MM.1S (cell line): ENCODE measurements around the gene OGFOD3.

Experiments used
- DNase-seq: peaks from one replicate; pipeline ENCODE4 v3.0.0-alpha.2; 2015
- H2AFZ ChIP-seq: fragments of 300-600 bp; sonication (generic); 2 replicates; pipeline ENCODE4 v1.6.0; 2016; ENCODE audit warnings: antibody characterized with exemption, low read length
- H3F3A ChIP-seq: fragments of 300-600 bp; sonication (generic); 2 replicates; pipeline ENCODE4 v1.6.1; 2016; ENCODE audit warnings: mild to moderate bottlenecking, antibody characterized with exemption, low read length, moderate library complexity, mixed read lengths; ENCODE audit not compliant: insufficient read depth
- H3K27ac ChIP-seq: fragments of 300-600 bp; sonication (generic); 2 replicates; pipeline ENCODE4 v1.5.1; 2016; ENCODE audit warnings: mild to moderate bottlenecking, low read length
- H3K27me3 ChIP-seq: fragments of 300-600 bp; sonication (generic); replicated peaks from 2 replicates; pipeline ENCODE4 v1.6.0; 2016; ENCODE audit warnings: low read length; ENCODE audit not compliant: insufficient read depth
- H3K36me3 ChIP-seq: fragments of 300-600 bp; sonication (generic); replicated peaks from 2 replicates; pipeline ENCODE4 v1.6.1; 2016; ENCODE audit warnings: mild to moderate bottlenecking, low read length, mixed read lengths; ENCODE audit not compliant: insufficient read depth
- H3K4me1 ChIP-seq: fragments of 300-600 bp; sonication (generic); 2 replicates; pipeline ENCODE4 v1.6.1; 2016; ENCODE audit warnings: low read length, mixed read lengths
- H3K4me2 ChIP-seq: fragments of 300-600 bp; sonication (generic); 2 replicates; pipeline ENCODE4 v1.6.0; 2016; ENCODE audit warnings: low read depth, low read length
- H3K4me3 ChIP-seq: fragments of 300-600 bp; sonication (generic); 2 replicates; pipeline ENCODE4 v1.5.1; 2016; ENCODE audit warnings: low read length, mixed read lengths
- H3K79me2 ChIP-seq: fragments of 300-600 bp; sonication (generic); 2 replicates; pipeline ENCODE4 v1.6.1; 2016; ENCODE audit warnings: mixed run types, low read length, mixed read lengths
- H3K9ac ChIP-seq: fragments of 300-600 bp; sonication (generic); 2 replicates; pipeline ENCODE4 v1.6.1; 2016; ENCODE audit warnings: low read length, mixed read lengths
- H3K9me2 ChIP-seq: fragments of 300-600 bp; sonication (generic); replicated peaks from 2 replicates; pipeline ENCODE4 v1.6.1; 2016; ENCODE audit warnings: mild to moderate bottlenecking, low read length, mixed read lengths; ENCODE audit not compliant: insufficient read depth
- H3K9me3 ChIP-seq: fragments of 300-600 bp; sonication (generic); replicated peaks from 2 replicates; pipeline ENCODE4 v1.6.1; 2016; ENCODE audit warnings: mild to moderate bottlenecking, low read length, mixed read lengths; ENCODE audit not compliant: insufficient read depth
- H4K20me1 ChIP-seq: fragments of 300-600 bp; sonication (generic); 2 replicates; pipeline ENCODE4 v1.6.1; 2016; ENCODE audit warnings: mild to moderate bottlenecking, low read length, moderate library complexity, mixed read lengths; ENCODE audit not compliant: insufficient read depth
- EZH2 ChIP-seq: fragments of 300-600 bp; sonication (generic); optimal IDR thresholded peaks from 2 replicates; pipeline ENCODE3; 2017; ENCODE audit warnings: low read depth, mild to moderate bottlenecking, antibody characterized with exemption, low read length, mixed read lengths
- EZH2phosphoT487 ChIP-seq: fragments of 300-600 bp; sonication (generic); IDR thresholded peaks from 2 replicates; pipeline ENCODE4 v1.6.1; 2018; ENCODE audit warnings: antibody characterized with exemption, low read length
- TF ChIP-seq, protein P1 (sequence below): fragments of 300-600 bp; sonication (generic); IDR thresholded peaks from 2 replicates; pipeline ENCODE4 v1.5.1; 2016; ENCODE audit warnings: antibody characterized with exemption, low read length, mixed read lengths

Gene OGFOD3

GRCh38 chr17:82388922-82389283, 29.5 kb downstream of the OGFOD3 start:
- no peak for DNase-seq
- H3K27me3 ChIP-seq = no peaks in the 10 kb centered on the region
- H3K4me1 ChIP-seq = no peaks in the 10 kb centered on the region
- no peaks in the 10 kb centered on the region for H3K9me3 ChIP-seq
- H3K27ac ChIP-seq = no peak overlapping the region
- no peak overlapping the region for H2AFZ ChIP-seq
- no peak overlapping the region for H3K9ac ChIP-seq
- no peaks in the 10 kb centered on the region for H3F3A ChIP-seq
- H3K36me3 ChIP-seq = no peaks in the 10 kb centered on the region
- no peak overlapping the region for H3K4me2 ChIP-seq
- H3K9me2 ChIP-seq = no peaks in the 10 kb centered on the region
- no peaks in the 10 kb centered on the region for H3K79me2 ChIP-seq
- TF ChIP-seq EZH2 (no peak), EZH2phosphoT487 (no peak)
- TF ChIP-seq, protein P1, sequence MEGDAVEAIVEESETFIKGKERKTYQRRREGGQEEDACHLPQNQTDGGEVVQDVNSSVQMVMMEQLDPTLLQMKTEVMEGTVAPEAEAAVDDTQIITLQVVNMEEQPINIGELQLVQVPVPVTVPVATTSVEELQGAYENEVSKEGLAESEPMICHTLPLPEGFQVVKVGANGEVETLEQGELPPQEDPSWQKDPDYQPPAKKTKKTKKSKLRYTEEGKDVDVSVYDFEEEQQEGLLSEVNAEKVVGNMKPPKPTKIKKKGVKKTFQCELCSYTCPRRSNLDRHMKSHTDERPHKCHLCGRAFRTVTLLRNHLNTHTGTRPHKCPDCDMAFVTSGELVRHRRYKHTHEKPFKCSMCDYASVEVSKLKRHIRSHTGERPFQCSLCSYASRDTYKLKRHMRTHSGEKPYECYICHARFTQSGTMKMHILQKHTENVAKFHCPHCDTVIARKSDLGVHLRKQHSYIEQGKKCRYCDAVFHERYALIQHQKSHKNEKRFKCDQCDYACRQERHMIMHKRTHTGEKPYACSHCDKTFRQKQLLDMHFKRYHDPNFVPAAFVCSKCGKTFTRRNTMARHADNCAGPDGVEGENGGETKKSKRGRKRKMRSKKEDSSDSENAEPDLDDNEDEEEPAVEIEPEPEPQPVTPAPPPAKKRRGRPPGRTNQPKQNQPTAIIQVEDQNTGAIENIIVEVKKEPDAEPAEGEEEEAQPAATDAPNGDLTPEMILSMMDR = no peak
- H4K20me1 ChIP-seq = no peaks in the 10 kb centered on the region
- H3K4me3 ChIP-seq = no peak overlapping the region

- H3K79me2 ChIP-seq = no peaks in the 10 kb centered on the region
- no peak overlapping the region for H3K4me2 ChIP-seq
- no peaks in the 10 kb centered on the region for H3K27me3 ChIP-seq
- TF ChIP-seq EZH2 (no peak), EZH2phosphoT487 (no peak)
- TF ChIP-seq, protein P1 = no peak
- no peaks in the 10 kb centered on the region for H3K9me2 ChIP-seq
- H4K20me1 ChIP-seq = no peaks in the 10 kb centered on the region
- DNase-seq = no peak
- H3K4me3 ChIP-seq = no peak overlapping the region
- no peak overlapping the region for H3K9ac ChIP-seq
- H2AFZ ChIP-seq = no peak overlapping the region
- no peaks in the 10 kb centered on the region for H3K4me1 ChIP-seq
- no peaks in the 10 kb centered on the region for H3K9me3 ChIP-seq
- no peaks in the 10 kb centered on the region for H3F3A ChIP-seq
- no peak overlapping the region for H3K27ac ChIP-seq
- H3K36me3 ChIP-seq = no peaks in the 10 kb centered on the region
Observed at GRCh38 chr17:82388223-82388921, 30.0 kb downstream of the OGFOD3 start.

DNA sequence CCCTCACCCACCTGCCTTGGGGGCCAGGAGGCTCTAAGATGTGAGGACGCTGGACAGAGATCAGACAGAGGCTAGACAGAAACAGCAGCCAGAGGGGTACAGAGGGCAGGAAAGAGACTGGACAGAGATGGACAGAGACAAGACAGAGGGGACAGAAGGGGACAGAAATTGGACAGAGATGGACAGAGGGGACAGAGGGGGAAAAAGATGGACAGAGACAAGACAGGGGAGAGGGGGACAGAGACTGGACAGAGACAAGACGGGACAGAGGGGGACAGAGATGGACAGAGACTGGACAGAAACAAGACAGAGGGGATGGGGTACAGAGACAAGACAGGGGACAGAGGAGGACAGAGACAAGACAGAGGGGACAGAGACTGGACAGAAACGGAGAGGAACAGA, 30.7 kb downstream of the OGFOD3 start:
- Histone ChIP-seq H3K27me3 (no peaks in the 10 kb centered on the region), H3K4me1 (no peaks in the 10 kb centered on the region), H3K27ac (no peak overlapping the region), H3K4me3 (no peak overlapping the region), H3F3A (no peaks in the 10 kb centered on the region), H3K36me3 (no peaks in the 10 kb centered on the region), H3K9ac (no peak overlapping the region), H4K20me1 (no peaks in the 10 kb centered on the region), H3K9me3 (no peaks in the 10 kb centered on the region), H3K4me2 (no peak overlapping the region), H3K9me2 (no peaks in the 10 kb centered on the region), H2AFZ (no peak overlapping the region), H3K79me2 (no peaks in the 10 kb centered on the region)
- TF ChIP-seq, protein P1 = no peak
- no peak for TF ChIP-seq EZH2phosphoT487
- no peak for TF ChIP-seq EZH2
- DNase-seq = no peak
